ENCODE measurements around the gene HSF4.

The HSF4 gene

DNA sequence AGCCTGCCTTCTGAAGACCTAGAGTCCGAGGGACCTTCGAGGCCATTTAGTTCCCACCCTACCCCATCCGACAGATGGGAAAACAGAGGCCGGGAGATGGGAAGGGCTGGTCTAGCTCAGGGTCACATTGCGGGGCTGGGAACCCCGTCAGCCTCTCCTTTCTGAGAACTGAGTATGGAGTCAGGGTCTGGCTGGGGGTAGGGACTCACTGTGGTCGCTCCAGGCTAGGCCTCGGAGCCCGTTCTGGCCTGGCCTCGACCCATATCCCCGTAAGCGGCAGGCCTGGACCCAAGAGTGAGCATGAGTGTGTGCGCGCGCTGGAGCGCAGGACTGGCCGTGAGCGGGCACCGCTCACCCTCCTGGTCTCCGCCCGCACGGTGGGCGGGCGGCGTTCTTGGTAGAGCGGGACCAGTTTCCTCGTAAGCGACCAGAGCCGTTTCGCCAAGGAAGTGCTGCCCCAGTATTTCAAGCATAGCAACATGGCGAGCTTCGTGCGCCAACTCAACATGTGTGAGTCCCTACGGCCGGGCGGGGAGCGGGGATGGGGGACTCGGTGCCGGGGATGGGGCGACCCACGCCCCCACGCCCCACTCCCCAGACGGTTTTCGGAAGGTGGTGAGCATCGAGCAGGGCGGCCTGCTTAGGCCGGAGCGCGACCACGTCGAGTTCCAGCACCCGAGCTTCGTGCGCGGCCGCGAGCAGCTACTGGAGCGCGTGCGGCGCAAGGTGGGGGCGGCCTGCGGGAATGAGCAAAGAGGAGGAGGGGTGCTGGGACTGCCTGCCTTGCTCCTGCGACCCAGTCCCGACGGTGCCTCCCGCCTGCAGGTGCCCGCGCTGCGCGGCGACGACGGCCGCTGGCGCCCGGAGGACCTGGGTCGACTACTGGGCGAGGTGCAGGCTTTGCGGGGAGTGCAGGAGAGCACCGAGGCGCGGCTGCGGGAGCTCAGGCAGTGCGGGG, 855 bp downstream of the HSF4 start:
- TF ChIP-seq SPI1 (IDR thresholded peaks at IDR 0.05; ENCODE audit: borderline replicate concordance, low read depth), result no peak
- TF ChIP-seq, protein P1, sequence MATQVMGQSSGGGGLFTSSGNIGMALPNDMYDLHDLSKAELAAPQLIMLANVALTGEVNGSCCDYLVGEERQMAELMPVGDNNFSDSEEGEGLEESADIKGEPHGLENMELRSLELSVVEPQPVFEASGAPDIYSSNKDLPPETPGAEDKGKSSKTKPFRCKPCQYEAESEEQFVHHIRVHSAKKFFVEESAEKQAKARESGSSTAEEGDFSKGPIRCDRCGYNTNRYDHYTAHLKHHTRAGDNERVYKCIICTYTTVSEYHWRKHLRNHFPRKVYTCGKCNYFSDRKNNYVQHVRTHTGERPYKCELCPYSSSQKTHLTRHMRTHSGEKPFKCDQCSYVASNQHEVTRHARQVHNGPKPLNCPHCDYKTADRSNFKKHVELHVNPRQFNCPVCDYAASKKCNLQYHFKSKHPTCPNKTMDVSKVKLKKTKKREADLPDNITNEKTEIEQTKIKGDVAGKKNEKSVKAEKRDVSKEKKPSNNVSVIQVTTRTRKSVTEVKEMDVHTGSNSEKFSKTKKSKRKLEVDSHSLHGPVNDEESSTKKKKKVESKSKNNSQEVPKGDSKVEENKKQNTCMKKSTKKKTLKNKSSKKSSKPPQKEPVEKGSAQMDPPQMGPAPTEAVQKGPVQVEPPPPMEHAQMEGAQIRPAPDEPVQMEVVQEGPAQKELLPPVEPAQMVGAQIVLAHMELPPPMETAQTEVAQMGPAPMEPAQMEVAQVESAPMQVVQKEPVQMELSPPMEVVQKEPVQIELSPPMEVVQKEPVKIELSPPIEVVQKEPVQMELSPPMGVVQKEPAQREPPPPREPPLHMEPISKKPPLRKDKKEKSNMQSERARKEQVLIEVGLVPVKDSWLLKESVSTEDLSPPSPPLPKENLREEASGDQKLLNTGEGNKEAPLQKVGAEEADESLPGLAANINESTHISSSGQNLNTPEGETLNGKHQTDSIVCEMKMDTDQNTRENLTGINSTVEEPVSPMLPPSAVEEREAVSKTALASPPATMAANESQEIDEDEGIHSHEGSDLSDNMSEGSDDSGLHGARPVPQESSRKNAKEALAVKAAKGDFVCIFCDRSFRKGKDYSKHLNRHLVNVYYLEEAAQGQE (IDR thresholded peaks at IDR 0.05; ENCODE audit: insufficient replicate concordance, low read depth), result no peak
- Histone ChIP-seq H3K27ac (replicated peaks) (no peak overlapping the region), H3K4me3 (replicated peaks; ENCODE audit: insufficient read depth, low read length) (no peak overlapping the region), H3K27me3 (ENCODE audit: insufficient read depth, poor library complexity, severe bottlenecking) (peaks cover 60% of the 10 kb centered on the region)
- no peak for DNase-seq (ENCODE audit: low read depth in 1 of 2, low spot score in 1 of 2)

DNA sequence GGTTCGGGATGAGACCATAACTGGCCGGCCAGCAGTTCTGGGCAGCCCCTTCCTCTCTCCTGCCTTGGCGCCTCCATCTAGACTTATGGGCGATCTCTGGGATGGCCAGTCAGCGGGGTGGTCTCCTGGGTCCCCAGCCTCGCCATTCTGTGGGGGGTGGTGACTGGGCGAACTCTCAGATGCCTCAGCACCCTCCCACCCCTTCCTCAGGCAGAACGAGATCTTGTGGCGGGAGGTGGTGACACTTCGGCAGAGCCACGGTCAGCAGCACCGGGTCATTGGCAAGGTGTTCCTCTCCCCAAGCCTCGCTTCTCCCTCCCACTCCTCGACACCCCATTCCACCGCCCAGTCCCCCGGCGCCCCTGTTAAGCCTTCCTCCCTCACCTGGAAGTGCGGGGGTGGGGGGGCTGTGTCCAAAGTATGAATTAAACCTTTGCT, 1.6 kb downstream of the HSF4 start:
- no peak for DNase-seq (ENCODE audit: low read depth in 1 of 2, low spot score in 1 of 2)
- Histone ChIP-seq H3K4me3 (replicated peaks; ENCODE audit: insufficient read depth, low read length) (no peak overlapping the region), H3K27me3 (ENCODE audit: insufficient read depth, poor library complexity, severe bottlenecking) (peaks cover 66% of the 10 kb centered on the region), H3K27ac (replicated peaks) (no peak overlapping the region)
- TF ChIP-seq, protein P2, sequence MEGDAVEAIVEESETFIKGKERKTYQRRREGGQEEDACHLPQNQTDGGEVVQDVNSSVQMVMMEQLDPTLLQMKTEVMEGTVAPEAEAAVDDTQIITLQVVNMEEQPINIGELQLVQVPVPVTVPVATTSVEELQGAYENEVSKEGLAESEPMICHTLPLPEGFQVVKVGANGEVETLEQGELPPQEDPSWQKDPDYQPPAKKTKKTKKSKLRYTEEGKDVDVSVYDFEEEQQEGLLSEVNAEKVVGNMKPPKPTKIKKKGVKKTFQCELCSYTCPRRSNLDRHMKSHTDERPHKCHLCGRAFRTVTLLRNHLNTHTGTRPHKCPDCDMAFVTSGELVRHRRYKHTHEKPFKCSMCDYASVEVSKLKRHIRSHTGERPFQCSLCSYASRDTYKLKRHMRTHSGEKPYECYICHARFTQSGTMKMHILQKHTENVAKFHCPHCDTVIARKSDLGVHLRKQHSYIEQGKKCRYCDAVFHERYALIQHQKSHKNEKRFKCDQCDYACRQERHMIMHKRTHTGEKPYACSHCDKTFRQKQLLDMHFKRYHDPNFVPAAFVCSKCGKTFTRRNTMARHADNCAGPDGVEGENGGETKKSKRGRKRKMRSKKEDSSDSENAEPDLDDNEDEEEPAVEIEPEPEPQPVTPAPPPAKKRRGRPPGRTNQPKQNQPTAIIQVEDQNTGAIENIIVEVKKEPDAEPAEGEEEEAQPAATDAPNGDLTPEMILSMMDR (IDR thresholded peaks at IDR 0.05; ENCODE audit: insufficient read depth, low read length), result no peak
- TF ChIP-seq GABPA (IDR thresholded peaks at IDR 0.05; ENCODE audit: low read depth) (no peak), POLR2AphosphoS5 (IDR thresholded peaks at IDR 0.05; ENCODE audit: low read depth) (no peak), SPI1 (IDR thresholded peaks at IDR 0.05; ENCODE audit: borderline replicate concordance, low read depth) (no peak)

- Histone ChIP-seq H3K27ac (replicated peaks) (no peak overlapping the region), H3K4me3 (replicated peaks; ENCODE audit: insufficient read depth, low read length) (no peak overlapping the region), H3K27me3 (ENCODE audit: insufficient read depth, poor library complexity, severe bottlenecking) (peaks cover 71% of the 10 kb centered on the region)
- TF ChIP-seq SPI1 (IDR thresholded peaks at IDR 0.05; ENCODE audit: borderline replicate concordance, low read depth), result no peak
- no peak for TF ChIP-seq GABPA (IDR thresholded peaks at IDR 0.05; ENCODE audit: low read depth)
- no peak for TF ChIP-seq POLR2AphosphoS5 (IDR thresholded peaks at IDR 0.05; ENCODE audit: low read depth)
- TF ChIP-seq, protein P1 (IDR thresholded peaks at IDR 0.05; ENCODE audit: insufficient replicate concordance, low read depth), result no peak
- TF ChIP-seq, protein P2 (IDR thresholded peaks at IDR 0.05; ENCODE audit: insufficient read depth, low read length), result no peak
- no peak for DNase-seq (ENCODE audit: low read depth in 1 of 2, low spot score in 1 of 2)
Observed at GRCh38 chr16:67166598-67167168, 2.1 kb downstream of the HSF4 start.

DNA sequence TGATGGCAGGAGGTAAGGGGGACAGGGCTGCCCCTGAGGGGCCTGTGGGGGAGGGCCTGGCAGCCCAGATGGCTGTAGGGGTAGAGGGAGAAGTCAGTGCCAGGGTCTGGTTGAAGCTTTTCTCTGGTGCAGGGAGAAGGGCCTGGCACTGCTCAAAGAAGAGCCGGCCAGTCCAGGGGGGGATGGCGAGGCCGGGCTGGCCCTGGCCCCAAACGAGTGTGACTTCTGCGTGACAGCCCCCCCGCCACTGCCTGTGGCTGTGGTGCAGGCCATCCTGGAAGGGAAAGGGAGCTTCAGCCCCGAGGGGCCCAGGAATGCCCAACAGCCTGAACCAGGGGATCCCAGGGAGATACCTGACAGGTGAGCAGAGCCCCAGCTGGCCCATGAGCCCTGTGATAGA, 3.0 kb downstream of the HSF4 start:
- no peak overlapping the region for H3K4me3 ChIP-seq (replicated peaks; ENCODE audit: insufficient read depth, low read length)
- no peak for DNase-seq (ENCODE audit: low read depth in 1 of 2, low spot score in 1 of 2)
- no peak overlapping the region for H3K27ac ChIP-seq (replicated peaks)
- TF ChIP-seq GABPA (IDR thresholded peaks at IDR 0.05; ENCODE audit: low read depth), result no peak
- no peak for TF ChIP-seq SPI1 (IDR thresholded peaks at IDR 0.05; ENCODE audit: borderline replicate concordance, low read depth)
- no peak for TF ChIP-seq POLR2AphosphoS5 (IDR thresholded peaks at IDR 0.05; ENCODE audit: low read depth)
- TF ChIP-seq, protein P2 (IDR thresholded peaks at IDR 0.05; ENCODE audit: insufficient read depth, low read length), result no peak
- TF ChIP-seq, protein P1 (IDR thresholded peaks at IDR 0.05; ENCODE audit: insufficient replicate concordance, low read depth), result no peak
- H3K27me3 ChIP-seq (ENCODE audit: insufficient read depth, poor library complexity, severe bottlenecking), result peaks cover 70% of the 10 kb centered on the region
